Upper lobe of left lung (tissue), 4 donors: ENCODE measurements around the gene ZNRF1.
"Not testable (repeated sequence)": the region's sequence is repeated elsewhere in the genome, so short reads cannot be mapped to it uniquely, and the experiment has no call there.

Experiments used
- CTCF ChIP-seq, 6 experiments: fragments of 450-650 bp in 4 of 6; fragments of 200-600 bp in 2 of 6; sonication (generic) in 2 of 6; IDR thresholded peaks; one replicate each; pipeline ENCODE4 v1.5.1; 2016 to 2019; ENCODE audit warnings: antibody characterized with exemption in 6 of 6
- EP300 ChIP-seq, 4 donors: sonication (generic); formaldehyde crosslinking; IDR thresholded peaks; one replicate each; pipeline ENCODE4 v1.5.1; 2017; ENCODE audit warnings: antibody characterized with exemption in 4 of 4, control low read depth in 2 of 4
- POLR2A ChIP-seq, 4 donors: fragments of 450-650 bp; IDR thresholded peaks; one replicate each; pipeline ENCODE4 v1.5.1; 2016 to 2017; ENCODE audit warnings: antibody characterized with exemption in 4 of 4, mild to moderate bottlenecking in 2 of 4
- POLR2AphosphoS5 ChIP-seq, 2 donors: sonication (generic); formaldehyde crosslinking; IDR thresholded peaks; one replicate each; pipeline ENCODE4 v1.5.1; 2017; ENCODE audit warnings: antibody characterized with exemption in 2 of 2

GRCh38 chr16:75013123-75013522 lies 14.3 kb downstream of the ZNRF1 start:
- not testable (repeated sequence) for TF ChIP-seq CTCF, EP300, POLR2A, POLR2AphosphoS5 (IDR thresholded peaks at IDR 0.05)
